GM23248 (cell line): ENCODE measurements around the gene ITGA6. TPM values are rescaled to one million over a fixed set of nuclear protein-coding genes. Genes with fewer than 3 reads are reported as not detected.
A peak's percentile ranks its signal among the peaks of the same experiment; 100 is the strongest.

ENCODE experiments used
- DNase-seq: peaks from one replicate; pipeline ENCODE4 v3.0.0-alpha.2; 2015
- H2AFZ ChIP-seq: fragments of 200-600 bp; sonication (generic); 2 replicates; pipeline ENCODE4 v1.6.1; 2016; ENCODE audit warnings: antibody characterized with exemption
- H3F3A ChIP-seq: fragments of 200-600 bp; sonication (generic); 2 replicates; pipeline ENCODE4 v1.6.1; 2016; ENCODE audit warnings: mild to moderate bottlenecking, antibody characterized with exemption, mixed run types; ENCODE audit not compliant: insufficient read depth
- H3K27ac ChIP-seq: fragments of 200-600 bp; sonication (generic); 2 replicates; pipeline ENCODE4 v1.5.1; 2016; ENCODE audit warnings: mild to moderate bottlenecking
- H3K27me3 ChIP-seq: fragments of 200-600 bp; sonication (generic); replicated peaks from 2 replicates; pipeline ENCODE4 v1.6.1; 2016; ENCODE audit warnings: mild to moderate bottlenecking; ENCODE audit not compliant: insufficient read depth
- H3K36me3 ChIP-seq: fragments of 200-600 bp; sonication (generic); 2 replicates; pipeline ENCODE4 v1.6.1; 2016; ENCODE audit warnings: low read depth, mild to moderate bottlenecking
- H3K4me1 ChIP-seq: fragments of 200-600 bp; sonication (generic); 2 replicates; pipeline ENCODE4 v1.6.1; 2016; ENCODE audit warnings: mild to moderate bottlenecking; ENCODE audit not compliant: insufficient read depth
- H3K4me2 ChIP-seq: fragments of 200-600 bp; sonication (generic); one replicate; pipeline ENCODE4 v1.6.1; 2016; ENCODE audit warnings: mild to moderate bottlenecking; ENCODE audit not compliant: unreplicated experiment
- H3K4me3 ChIP-seq: fragments of 200-600 bp; sonication (generic); 2 replicates; pipeline ENCODE4 v1.5.1; 2016; ENCODE audit warnings: mild to moderate bottlenecking
- H3K79me2 ChIP-seq: fragments of 200-600 bp; sonication (generic); 2 replicates; pipeline ENCODE4 v1.6.1; 2016; ENCODE audit warnings: mild to moderate bottlenecking; ENCODE audit not compliant: insufficient read depth
- H3K9ac ChIP-seq: fragments of 200-600 bp; sonication (generic); 2 replicates; pipeline ENCODE4 v1.6.1; 2016; ENCODE audit warnings: mild to moderate bottlenecking
- H3K9me2 ChIP-seq: fragments of 200-600 bp; sonication (generic); 2 replicates; pipeline ENCODE4 v1.6.1; 2016; ENCODE audit warnings: mixed run types, mild to moderate bottlenecking, moderate library complexity; ENCODE audit not compliant: insufficient read depth
- H3K9me3 ChIP-seq: fragments of 200-600 bp; sonication (generic); one replicate; pipeline ENCODE4 v1.6.1; 2017; ENCODE audit warnings: low read depth
- H4K20me1 ChIP-seq: fragments of 200-600 bp; sonication (generic); 2 replicates; pipeline ENCODE4 v1.6.0; 2016; ENCODE audit not compliant: insufficient read depth
- EZH2 ChIP-seq: fragments of 200-600 bp; sonication (generic); IDR thresholded peaks from 2 replicates; pipeline ENCODE4 v1.6.1; 2018; ENCODE audit warnings: antibody characterized with exemption, mild to moderate bottlenecking; ENCODE audit not compliant: insufficient read depth, poor library complexity, severe bottlenecking
- EZH2phosphoT487 ChIP-seq: fragments of 200-600 bp; sonication (generic); IDR thresholded peaks from 2 replicates; pipeline ENCODE4 v1.6.1; 2018; ENCODE audit warnings: antibody characterized with exemption, moderate library complexity, mild to moderate bottlenecking, low read depth; ENCODE audit not compliant: insufficient read depth
- WGBS, 2 experiments: methylation state at CpG; one replicate each; pipeline ENCODE4 v1.1.6; 2015 to 2017; ENCODE audit warnings: low lambda C conversion rate in 2 of 2, low coverage in 1 of 2; ENCODE audit errors: missing lambda C conversion rate in 2 of 2; 5-methylcytosine and 5-hydroxymethylcytosine counted together
- in situ Hi-C: fragments of 300-500 bp; cut with MboI; formaldehyde crosslinking; loops from 2 replicates; pipeline ENCODE4 v1.15.0; 2020
- polyA plus RNA-seq: library from polyadenylated mRNA; unstranded; fragments of >200 nt; fragmentation: Nextera tagmentation; extraction: Ambion mirVana; gene quantifications from 2 replicates; pipeline ENCODE4 v1.2.1, GENCODE V29; 2016
- total RNA-seq: library from RNA; depleted of rRNA; stranded (reverse); fragments of >200 nt; shearing (Covaris generic); gene quantifications from 2 replicates; pipeline ENCODE4 v1.2.3, GENCODE V29; 2014

Gene ITGA6
- total and polyA plus RNA-seq, 2 experiments from 2014 or later: 20.3 to 45.4 TPM

DNA sequence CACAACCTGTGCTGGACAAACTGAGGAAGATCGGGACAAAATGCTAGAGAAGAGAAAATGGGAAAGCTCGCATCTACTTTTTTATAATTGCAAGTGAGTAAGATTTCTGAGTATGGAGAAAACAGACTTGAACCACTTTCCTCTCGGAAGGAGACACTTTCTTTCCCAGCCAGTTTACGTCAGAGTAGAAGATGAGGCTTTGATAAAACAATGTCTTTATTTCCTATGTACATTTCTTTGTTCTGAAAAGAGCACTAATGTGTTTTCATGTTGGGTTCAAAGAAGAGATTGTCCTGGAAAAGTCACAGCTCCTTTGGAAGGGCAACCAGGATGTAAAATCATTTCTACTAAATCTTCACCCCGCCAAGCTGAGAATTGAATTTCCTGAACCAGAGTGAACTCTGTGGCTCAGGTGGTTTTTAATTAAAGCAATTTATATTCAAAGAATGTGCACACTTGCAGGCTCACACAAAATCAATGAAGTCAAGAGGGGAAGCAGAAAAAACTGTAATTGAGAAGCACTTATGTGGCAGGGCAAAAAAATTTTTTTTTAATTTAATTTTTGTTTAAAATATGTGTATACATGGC lies 23.4 kb upstream of the ITGA6 start:
- no peak overlapping the region for H3K27ac ChIP-seq
- in situ Hi-C loops: no loop called here
- no peaks in the 10 kb centered on the region for H3K79me2 ChIP-seq
- no peak overlapping the region for H3K9ac ChIP-seq
- DNase-seq: no peak
- WGBS, 2 experiments: 99% methylated on average over 5 of the region's 5 CpGs
- no peaks in the 10 kb centered on the region for H3K9me3 ChIP-seq
- no peak overlapping the region for H3K4me3 ChIP-seq
- H4K20me1 ChIP-seq: no peaks in the 10 kb centered on the region
- H3K4me2 ChIP-seq: no peak overlapping the region
- H3K4me1 ChIP-seq: peaks cover 28% of the 10 kb centered on the region
- H3K27me3 ChIP-seq: no peaks in the 10 kb centered on the region
- H3F3A ChIP-seq: peaks cover 12% of the 10 kb centered on the region
- TF ChIP-seq EZH2phosphoT487: no peak
- TF ChIP-seq EZH2: no peak
- no peaks in the 10 kb centered on the region for H3K9me2 ChIP-seq
- no peaks in the 10 kb centered on the region for H3K36me3 ChIP-seq
- no peak overlapping the region for H2AFZ ChIP-seq

DNA sequence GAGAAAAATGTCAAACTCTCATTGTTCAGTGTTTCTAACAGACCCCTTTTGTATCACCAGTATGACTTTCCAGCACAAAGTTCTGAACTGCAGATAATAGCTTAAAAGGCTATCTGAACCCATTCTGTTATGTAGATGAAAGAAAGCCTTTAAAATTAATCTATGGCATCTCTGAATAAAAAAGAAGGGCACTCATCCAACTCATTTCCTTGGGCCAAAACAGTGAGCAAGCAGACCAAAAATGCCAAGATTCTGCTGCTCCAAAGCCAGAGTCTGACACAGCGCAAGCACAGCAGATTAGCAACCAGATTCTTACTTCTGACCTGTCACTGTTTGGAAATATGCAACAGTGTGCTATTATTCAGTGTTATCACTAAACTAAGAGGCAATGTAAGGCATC lies 22.6 kb upstream of the ITGA6 start:
- TF ChIP-seq EZH2: no peak
- Histone ChIP-seq H3K27ac (no peak overlapping the region), H2AFZ (no peak overlapping the region), H3K4me2 (peak overlapping the region; percentile 50), H3K9me3 (no peaks in the 10 kb centered on the region), H3K9me2 (no peaks in the 10 kb centered on the region), H3K36me3 (no peaks in the 10 kb centered on the region), H3K79me2 (no peaks in the 10 kb centered on the region), H3K27me3 (no peaks in the 10 kb centered on the region), H3F3A (peaks cover 12% of the 10 kb centered on the region), H3K9ac (no peak overlapping the region), H4K20me1 (no peaks in the 10 kb centered on the region), H3K4me3 (no peak overlapping the region), H3K4me1 (peaks cover 28% of the 10 kb centered on the region)
- peak; percentile 93 for DNase-seq
- WGBS, 2 experiments: 5 to 9% methylated on average over 1 of the region's 1 CpG
- in situ Hi-C loops: no loop called here

DNA sequence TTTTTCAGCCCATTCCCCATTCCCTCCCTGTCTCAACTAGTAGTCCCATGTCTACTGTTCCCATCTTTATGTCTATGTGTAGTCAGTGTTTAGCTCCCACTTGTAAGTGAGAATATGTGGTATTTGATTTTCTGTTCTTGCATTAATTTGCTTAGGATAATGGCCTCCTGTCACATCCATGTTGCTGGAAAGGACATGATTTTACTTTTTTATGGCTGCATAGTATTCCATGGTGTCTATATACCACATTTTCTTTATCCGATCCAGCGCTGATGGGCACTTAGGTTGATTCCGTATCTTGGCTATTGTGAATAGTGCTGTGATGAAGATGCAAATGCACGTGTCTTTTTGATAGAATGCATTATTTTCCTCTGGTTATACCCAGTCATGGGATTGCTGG lies 21.7 kb upstream of the ITGA6 start:
- Histone ChIP-seq H3K27ac (no peak overlapping the region), H3F3A (peaks cover 12% of the 10 kb centered on the region), H3K4me1 (peaks cover 28% of the 10 kb centered on the region), H3K9me2 (no peaks in the 10 kb centered on the region), H3K4me2 (no peak overlapping the region), H3K9me3 (no peaks in the 10 kb centered on the region), H3K4me3 (no peak overlapping the region), H3K9ac (no peak overlapping the region), H2AFZ (no peak overlapping the region), H4K20me1 (no peaks in the 10 kb centered on the region), H3K27me3 (no peaks in the 10 kb centered on the region), H3K79me2 (no peaks in the 10 kb centered on the region), H3K36me3 (no peaks in the 10 kb centered on the region)
- 64 to 70% methylated on average over 4 of the region's 4 CpGs for WGBS, 2 experiments
- in situ Hi-C loops: no loop called here
- no peak for TF ChIP-seq EZH2
- TF ChIP-seq EZH2phosphoT487: no peak
- no peak for DNase-seq

GRCh38 chr2:172408143-172408766 lies 19.1 kb upstream of the ITGA6 start:
- H2AFZ ChIP-seq: no peak overlapping the region
- no peak overlapping the region for H3K9ac ChIP-seq

More at GRCh38 chr2:172408143-172408766, 19.1 kb upstream of the ITGA6 start:
- Histone ChIP-seq H4K20me1 (no peaks in the 10 kb centered on the region), H3K4me1 (peaks cover 28% of the 10 kb centered on the region), H3K36me3 (no peaks in the 10 kb centered on the region), H3K27me3 (no peaks in the 10 kb centered on the region), H3K4me3 (no peak overlapping the region), H3K27ac (no peak overlapping the region), H3K79me2 (no peaks in the 10 kb centered on the region), H3K9me3 (no peaks in the 10 kb centered on the region), H3K4me2 (no peak overlapping the region), H3K9me2 (no peaks in the 10 kb centered on the region), H3F3A (peaks cover 12% of the 10 kb centered on the region)
- TF ChIP-seq EZH2 (no peak), EZH2phosphoT487 (no peak)
- no peak for DNase-seq
- 61 to 63% methylated on average over 4 of the region's 4 CpGs for WGBS, 2 experiments
- in situ Hi-C loops: no loop called here
